ELF-1 (cell line): ENCODE data around the gene CTU1.

Experiments used
- DNase-seq: peaks from one replicate; pipeline ENCODE4 v3.0.0-alpha.2; 2016; ENCODE audit warnings: low read depth, low spot score

CTU1 gene

DNA sequence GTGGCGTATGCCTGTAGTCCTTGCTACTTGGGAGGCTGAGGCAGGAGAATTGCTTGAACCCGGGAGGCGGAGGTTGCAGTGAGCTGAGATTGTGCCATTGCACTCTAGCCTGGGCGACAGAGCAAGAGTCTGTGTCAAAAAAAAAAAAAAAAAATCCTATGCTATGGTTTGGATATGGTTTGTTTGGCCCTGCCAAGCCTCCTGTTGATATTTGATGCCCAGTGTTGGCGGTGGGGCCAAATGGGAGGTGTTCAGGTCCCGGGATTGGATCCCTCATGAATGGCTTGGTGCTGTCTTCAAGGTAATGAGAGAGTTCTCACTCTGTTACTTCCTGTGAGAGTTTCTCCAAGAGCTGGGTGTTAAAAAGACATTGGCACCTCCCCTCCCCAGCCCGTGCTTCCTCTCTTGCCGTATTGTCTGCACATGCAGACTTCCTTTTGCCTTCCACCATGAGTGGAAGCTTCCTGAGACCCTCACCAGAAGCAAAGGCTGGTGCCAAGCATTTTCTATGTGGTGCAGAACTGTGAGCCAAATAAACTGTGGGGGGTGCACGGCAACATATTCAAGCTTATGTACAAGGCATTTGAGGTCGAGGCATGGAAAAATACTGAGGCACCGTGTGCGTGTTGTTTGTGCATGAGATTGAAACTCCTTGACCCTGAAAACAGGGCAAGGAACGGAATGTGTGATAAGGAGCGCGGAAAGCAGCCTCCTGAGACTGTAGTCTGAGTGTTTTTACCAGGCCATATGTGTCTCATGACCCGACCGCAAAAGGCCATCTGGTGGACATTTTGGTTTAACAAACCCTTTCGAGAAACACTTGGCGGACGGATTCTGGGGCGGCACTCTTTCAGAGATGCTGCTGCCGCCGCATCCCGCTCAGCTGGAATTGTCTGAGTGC lies 23.8 kb upstream of the CTU1 start:
- peak; percentile 49 for DNase-seq

DNA sequence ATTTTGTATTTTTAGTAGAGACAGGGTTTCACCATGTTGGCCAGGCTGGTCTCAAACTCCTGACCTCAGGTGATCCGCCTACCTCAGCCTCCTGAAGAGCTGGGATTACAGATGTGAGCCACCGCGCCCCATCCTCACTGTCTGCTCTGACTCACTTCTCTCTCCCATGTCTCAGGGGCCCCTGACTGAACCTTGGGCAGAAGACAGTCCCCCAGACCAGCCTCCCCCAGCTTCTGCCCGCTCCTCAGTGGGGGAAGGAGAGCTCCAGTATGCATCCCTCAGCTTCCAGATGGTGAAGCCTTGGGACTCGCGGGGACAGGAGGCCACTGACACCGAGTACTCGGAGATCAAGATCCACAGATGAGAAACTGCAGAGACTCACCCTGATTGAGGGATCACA lies 21.5 kb upstream of the CTU1 start:
- no peak for DNase-seq

DNA sequence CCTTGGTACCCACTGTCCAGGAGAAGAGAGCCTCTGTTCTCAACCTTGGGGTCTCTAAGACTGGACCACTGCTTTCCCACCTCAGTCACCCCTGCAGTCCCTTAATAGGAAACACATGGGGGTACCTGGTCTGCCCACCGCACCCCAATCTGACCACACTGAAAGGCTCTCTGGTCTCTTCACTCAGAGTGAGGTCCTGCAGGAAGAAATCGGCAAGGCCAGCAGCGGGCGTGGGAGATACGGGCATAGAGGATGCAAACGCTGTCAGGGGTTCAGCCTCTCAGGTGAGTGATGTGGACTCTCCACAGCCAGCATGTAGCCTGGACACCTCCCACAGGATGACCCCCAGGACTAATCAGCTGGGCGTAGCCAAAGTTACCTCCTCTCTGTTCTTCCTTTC lies 20.0 kb upstream of the CTU1 start:
- DNase-seq = no peak

DNA sequence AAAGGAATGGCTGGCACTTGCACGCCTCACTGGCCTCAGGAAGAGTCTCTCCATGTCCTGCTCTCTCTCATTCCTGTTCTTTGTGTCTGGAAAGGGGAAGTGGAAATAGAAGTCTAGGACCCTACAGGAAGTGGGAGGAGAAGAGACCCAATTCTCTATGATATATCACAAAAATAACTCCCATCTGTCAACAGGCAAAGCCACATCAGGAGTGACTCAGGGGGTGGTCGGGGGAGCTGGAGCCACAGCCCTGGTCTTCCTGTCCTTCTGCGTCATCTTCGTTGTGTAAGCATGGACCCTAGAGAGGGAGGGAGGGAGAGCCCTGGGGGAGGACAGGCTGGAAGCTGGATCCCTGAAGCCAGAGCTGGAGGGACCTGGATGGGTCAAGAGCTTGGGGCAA lies 19.5 kb upstream of the CTU1 start:
- no peak for DNase-seq

DNA sequence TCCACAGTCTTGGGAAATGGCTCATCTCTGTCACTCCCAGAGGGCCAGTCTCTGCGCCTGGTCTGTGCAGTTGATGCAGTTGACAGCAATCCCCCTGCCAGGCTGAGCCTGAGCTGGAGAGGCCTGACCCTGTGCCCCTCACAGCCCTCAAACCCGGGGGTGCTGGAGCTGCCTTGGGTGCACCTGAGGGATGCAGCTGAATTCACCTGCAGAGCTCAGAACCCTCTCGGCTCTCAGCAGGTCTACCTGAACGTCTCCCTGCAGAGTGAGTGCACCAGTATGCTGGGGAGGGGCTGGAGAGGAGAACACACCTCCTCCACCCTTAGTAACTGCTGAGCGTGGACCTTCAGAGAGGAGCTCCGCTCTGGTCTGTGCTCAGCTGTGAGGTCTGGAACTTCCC lies 18.8 kb upstream of the CTU1 start:
- DNase-seq = no peak

DNA sequence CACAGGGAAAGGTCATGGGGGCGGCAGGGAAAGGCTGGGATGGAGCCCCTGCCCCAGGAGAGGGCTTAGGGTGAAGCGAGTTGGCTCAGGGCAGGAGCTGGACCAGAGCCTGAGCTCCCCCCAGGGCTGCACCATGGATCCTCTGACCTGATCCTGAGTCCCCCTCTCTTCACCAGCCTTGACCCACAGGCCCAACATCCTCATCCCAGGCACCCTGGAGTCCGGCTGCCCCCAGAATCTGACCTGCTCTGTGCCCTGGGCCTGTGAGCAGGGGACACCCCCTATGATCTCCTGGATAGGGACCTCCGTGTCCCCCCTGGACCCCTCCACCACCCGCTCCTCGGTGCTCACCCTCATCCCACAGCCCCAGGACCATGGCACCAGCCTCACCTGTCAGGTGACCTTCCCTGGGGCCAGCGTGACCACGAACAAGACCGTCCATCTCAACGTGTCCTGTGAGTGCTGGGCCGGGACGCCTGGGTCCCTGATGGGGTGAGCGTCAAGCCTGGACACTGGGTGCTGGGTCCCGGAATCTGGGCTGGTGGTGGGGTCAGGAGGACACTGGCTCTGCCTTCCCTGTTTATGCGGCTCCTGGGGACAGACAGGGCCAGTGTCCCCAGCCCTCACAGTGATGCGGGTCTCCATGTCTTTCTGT lies 17.3 kb upstream of the CTU1 start:
- no peak for DNase-seq

DNA sequence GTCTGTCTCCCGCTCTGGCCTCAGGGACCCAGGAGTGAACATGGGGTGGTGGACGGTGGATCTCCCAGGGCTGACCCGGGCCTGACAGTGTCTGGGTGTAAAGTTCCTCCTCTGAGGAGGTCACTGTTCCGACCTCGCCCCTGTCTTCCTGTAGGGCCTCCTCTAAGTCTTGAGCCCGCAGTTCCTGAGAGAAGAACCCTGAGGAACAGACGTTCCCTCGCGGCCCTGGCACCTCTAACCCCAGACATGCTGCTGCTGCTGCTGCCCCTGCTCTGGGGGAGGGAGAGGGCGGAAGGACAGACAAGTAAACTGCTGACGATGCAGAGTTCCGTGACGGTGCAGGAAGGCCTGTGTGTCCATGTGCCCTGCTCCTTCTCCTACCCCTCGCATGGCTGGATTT lies 16.5 kb upstream of the CTU1 start, which contains the start of gene SIGLEC9:
SIGLEC9 (plus strand) TSS at position 178 of the 400 bp plus-strand sequence; CDS start at position 247, 69 bp downstream.
- no peak for DNase-seq

DNA sequence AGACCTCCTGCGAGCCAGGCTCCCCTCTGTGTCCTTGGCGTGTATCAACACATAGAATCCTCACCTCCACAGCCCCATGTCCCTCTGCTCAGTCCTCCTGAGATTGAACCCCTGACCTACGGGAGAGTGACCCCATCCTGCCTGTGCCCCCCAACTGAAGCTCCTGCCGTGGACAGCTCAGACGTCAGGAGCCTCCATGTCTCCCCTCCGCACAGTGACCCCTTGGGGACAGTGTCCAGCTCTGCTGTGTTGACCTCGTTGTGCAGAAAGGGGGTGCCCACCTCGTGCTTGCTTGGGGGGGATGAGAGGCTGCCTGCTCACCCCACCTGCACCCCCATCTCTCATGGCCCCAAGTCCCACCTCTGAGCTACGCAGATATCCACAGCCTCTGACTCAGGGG lies 16.0 kb upstream of the CTU1 start:
- DNase-seq = no peak

DNA sequence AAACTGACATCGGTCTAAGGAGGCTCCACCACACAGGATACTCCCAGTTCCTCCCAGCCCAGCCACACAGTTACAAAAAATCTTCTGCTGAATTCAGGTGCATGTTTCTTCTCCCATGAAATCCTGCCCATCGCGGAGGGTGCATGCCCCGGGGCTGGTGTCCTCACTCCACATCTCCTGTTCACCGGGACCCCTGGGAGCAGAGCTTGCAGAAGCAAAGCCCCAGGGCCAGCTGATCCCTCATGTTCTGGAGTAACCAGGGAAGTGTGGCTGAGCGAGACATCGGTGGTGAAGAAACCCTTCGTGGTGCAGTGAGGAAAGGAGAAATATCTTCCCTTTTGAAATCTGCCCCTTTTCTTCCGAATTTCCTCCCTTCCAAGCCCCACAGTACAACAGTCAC lies 15.6 kb upstream of the CTU1 start:
- DNase-seq = no peak

DNA sequence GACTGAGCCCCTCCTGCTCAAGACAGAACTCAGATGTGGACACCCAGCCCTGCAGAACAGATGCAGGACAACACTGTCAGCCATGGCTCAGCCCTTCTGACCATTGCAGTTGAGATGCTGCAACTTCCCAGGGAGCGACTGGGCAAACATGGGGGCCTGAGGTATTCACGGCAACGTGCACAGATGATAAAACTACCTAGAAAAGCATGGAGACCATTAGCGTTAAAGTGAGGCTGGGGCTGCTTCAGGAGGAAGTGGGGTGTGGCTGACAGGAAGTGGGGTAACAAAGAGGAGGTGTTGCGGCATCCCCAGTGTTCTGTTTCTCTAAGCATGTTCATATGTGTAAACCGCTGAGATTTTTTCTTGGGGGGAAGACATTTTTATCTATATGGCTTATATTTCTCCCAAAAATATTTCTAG lies 15.2 kb upstream of the CTU1 start:
- DNase-seq = no peak

DNA sequence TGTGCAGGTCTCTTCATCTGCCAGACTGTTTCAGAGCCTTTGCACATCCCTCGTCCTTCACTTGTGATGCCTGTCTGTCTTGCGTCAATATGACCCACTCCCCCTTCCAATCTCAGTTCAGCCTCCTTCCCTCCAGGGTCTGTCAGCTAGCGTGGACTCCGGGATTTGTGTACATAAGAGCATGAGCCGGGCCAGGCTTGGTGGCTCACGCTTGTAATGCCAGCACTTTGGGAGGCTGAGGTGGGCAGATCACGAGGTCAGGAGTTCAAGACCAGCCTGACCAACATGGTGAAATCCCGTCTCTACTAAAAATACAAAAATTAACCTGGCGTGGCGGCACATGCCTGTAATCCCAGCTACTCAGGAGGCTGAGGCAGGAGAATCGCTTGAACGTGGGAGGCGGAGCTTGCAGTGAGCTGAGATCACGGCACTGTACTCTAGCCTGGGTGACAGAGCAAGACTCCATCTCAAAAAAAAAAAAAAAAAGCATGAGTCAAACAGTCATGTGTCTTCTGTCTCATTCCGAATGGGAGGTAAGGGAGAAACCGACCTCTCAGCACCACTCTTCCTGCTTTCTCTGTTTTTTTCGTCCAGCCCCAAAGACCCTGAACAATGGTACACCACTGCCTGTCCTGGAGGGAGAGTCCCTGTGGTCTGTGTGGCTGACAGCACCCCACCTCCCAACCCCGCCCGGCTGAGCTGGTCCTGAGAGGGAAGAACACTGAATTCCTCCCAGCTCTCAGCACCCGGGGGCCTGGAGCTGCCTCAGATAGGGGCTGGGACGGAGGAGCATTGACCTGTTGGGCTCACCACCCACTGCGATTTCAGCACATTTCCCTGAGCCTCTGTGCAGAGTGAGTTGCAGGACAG lies 14.1 kb upstream of the CTU1 start:
- DNase-seq = peak; percentile 28

DNA sequence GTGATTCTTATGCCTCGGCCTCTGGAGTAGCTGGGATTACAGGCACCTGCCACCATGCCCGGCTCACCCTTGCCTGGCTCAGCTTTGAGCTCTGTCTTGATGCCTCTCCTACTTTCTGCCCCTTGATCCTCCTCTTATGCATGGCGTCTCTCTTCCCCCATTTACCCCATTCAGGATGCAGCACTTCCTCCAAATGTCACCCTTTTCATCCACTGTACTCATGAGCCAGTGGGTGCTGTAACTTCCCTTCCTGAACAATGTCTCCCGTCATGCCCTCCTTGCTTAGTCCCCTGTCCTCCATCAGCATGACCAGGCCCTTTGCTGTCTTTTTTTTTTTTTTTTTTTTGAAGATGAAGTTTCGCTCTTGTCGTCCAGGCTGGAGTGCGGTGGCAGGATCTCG lies 13.0 kb upstream of the CTU1 start:
- no peak for DNase-seq

DNA sequence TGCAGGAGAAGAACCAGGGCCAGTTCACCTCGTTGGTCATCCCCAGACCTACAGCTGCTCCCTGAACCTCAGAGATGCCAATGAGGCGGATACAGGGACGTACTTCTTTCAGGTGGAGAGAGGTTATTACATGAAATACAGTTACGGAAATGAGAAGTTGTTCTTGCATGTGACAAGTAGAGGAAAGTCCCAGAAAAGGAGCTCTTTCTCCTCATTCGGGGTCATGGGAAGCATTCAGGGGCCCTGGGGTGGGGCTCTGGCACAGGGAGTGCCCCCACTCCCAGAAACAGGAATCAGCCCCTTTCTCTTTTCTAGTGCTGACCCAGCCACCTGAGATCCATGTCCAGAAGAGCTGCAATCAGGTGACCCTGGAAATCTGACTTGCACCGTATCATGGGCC lies 12.0 kb upstream of the CTU1 start:
- DNase-seq = no peak

DNA sequence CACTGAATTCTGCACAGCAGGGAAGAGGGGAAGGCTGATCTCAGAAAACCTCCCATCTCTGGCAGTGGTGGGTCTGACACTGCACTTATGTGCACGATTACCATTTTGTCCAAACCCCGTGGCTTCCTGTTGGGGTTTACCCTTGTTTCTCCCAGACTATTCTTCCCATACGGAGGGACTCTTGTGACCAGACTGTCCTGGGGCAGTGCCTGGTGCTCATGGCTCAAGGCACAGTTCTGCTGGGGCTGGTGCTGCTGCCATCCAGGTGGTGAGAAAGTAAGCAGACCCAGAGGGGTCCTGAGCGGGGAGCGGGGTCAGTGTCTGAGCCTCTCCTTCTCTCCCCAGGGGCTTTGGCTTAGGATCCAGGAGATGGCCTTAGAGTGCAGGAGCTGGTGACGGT lies 11.4 kb upstream of the CTU1 start:
- no peak for DNase-seq

DNA sequence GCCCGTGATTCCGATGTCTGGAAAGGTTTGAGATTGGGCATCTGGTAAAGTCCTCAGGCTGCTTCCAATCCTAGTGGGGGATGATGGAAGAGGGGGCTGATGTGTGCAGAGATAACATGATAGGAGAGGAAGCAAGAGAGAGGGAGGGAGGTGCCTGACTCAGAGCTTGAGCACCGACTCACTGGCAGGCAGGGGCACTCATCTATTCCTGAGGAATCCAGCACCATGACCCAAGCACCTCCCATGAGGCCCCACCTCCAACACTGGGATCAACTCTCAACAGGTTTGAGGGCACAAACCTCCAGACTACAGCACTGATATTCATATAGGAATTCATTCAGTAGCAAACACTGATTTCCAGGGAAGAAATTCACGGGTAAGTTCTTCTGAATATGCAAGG lies 10.9 kb upstream of the CTU1 start:
- no peak for DNase-seq

DNA sequence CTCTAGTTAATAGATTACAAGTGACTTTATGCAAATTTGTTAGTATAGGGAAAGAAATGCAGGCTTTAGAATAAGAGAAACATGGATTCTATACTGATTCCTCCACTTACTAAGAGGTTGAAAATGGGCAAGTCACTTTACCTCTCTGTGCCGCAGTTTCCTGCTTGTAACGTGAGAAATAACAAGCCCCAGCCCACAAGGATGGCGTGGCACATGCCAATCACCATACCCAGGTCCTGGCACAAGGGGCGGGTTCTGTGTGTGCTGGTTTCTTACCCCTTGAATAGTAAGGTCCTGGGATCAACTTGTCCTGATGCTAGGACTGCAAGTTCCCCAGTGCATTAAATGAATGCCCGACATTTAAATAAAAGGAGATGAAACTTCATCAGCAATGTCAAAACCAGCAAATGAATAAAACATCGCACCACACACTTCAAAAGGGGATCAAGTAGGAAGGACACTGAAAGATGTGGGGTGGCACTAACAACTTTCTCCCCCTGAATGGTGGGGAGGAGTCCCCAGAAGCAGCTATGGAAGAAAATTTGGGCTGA lies 8.6 kb upstream of the CTU1 start:
- no peak for DNase-seq

DNA sequence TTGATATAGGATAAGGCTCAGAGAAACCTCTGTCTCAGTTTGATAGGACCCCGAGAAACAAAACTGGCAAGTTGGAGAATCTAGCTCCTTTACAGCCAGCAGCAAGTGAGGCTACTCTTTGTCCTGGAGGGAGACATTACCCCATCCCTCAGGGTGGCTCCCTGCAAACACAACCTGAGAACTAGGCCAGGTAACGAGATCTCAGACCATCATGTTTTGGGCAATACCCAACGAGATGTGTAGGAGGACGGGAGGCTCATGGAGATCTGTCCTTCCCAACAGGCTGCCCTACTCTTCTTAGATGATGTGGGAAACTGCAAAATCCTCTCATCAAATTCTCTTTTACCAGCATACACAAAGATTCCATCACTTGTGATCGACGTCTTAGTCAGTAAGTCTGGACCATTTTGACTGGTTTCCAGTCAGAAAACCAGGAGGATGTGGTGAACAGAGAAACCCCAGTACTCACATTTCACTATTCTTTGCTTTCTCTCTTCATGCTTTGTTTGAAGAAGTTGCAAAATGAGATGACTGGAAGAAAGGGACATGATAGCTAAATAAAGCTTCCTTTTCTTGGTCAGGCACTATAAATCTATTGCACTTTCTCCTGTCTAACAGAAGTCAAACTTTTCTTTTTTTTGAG lies 6.0 kb upstream of the CTU1 start:
- DNase-seq = no peak

DNA sequence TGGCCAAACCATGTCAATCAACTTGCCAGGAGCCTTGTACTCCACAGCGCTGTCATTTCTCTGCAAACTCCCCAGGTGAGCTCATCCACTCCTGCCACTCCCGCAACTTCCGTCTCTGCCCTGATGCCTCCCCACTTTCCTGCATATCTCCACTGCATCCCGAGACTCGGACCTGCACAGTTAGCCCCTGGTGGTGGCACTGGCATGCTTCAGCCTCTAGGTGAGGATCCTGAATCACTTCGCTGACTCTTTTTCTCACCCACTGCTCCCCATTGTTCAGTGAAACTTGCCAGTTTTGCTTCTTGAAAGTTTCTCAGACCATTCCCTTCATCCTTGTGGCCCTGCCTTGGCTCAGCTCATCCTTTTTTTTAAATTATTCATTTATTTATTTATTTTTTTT lies 3.4 kb upstream of the CTU1 start:
- peak; percentile 20 for DNase-seq

DNA sequence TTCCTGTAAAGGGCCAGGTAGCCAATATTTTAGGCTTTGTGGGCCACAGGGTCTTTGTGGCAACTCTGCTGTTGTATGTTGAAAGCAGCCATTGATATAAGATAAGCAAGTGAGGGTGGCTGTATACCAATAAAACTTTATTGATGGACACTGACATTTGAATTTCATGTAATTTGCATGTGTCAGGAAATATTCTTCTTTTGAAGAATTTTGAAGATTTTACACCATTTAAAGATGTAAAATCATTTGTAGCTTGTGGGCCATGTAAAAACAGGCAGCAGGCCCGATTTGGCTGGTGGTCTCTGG lies 2.4 kb upstream of the CTU1 start:
- DNase-seq = no peak

DNA sequence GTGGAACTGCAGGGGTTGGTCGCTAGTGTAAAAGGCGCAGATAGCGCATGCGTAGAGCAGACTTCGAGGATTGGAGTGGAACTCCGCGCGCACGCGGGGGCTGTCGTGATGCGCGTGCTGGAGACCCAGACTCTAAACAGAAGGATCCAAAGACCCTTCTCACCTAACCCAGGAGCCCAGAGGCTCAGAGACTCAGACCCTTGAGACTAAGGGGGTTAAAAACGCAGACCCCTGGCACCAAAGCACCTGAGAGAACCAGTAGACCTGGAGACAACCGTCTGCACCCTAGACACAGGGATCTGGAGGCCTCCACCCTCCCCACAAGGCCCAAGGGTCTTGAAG lies 567 bp upstream of the CTU1 start:
- DNase-seq = no peak

DNA sequence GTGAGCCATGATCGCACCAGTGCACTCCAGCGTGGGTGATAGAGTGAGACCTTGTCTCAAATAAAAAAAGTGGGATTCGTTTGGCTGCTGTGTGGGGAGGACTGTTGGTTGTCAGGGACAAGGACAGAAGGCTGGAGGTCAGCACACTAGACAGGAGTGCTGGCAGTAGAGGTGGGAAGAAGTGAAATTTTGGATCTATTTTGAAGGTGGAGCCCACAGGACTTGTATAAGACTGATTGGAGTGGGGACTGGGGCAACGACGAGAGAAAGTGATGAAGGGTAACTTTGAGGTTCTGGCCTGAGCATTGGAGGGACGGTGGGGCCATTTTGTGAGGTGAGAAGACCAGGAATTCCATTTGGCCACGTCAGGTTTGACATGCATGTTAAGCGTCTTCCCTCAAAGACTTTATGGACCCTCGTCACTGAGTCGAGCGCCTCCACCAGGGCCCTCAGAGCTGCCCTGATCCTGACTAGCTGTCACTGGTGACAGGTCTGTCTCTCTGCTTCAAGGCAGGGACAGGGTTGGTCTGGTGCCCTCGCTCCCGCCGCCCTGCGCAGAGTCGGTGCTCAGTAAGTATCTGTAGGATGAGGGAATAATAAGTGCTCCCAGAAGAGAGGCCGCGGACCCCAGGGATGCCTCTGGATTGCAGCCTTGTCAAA lies 673 bp downstream of the CTU1 start:
- DNase-seq = peak; percentile 62
